Body of pancreas (tissue), 4 donors: ENCODE measurements around the gene KMT2D. TPM values are rescaled to one million over a fixed set of nuclear protein-coding genes. Genes with fewer than 3 reads are reported as not detected.

Experiments used
- ATAC-seq: fragments of 150-250 bp; one replicate; pipeline ENCODE4 v1.9.1; 2016
- DNase-seq, 4 donors: peaks; one replicate each; pipeline ENCODE4 v3.0.0-alpha.2; 2019
- H3K27ac ChIP-seq, 4 donors: fragments of 200-600 bp; sonication (generic); 1 replicate in 3 of 4; 2 replicates in 1 of 4; pipeline versions ENCODE4 v1.5.1 to v1.6.1; 2016 to 2019; ENCODE audit warnings: mild to moderate bottlenecking in 1 of 4, mixed read lengths in 1 of 4, moderate library complexity in 1 of 4
- H3K27me3 ChIP-seq, 2 donors: fragments of 200-600 bp; sonication (generic); one replicate each; pipeline ENCODE4 v1.6.0; 2016; ENCODE audit warnings: mild to moderate bottlenecking in 1 of 2
- H3K36me3 ChIP-seq, 2 donors: fragments of 200-600 bp; sonication (generic); replicated peaks in 1 of 2; 2 replicates each; pipeline ENCODE4 v1.5.1; 2016; ENCODE audit warnings: low read depth in 2 of 2; ENCODE audit not compliant: insufficient read depth in 1 of 2
- H3K4me1 ChIP-seq: fragments of 200-600 bp; sonication (generic); one replicate; pipeline ENCODE4 v1.6.0; 2016
- H3K4me3 ChIP-seq, 2 donors: fragments of 200-600 bp; sonication (generic); 1 replicate in 1 of 2; 2 replicates in 1 of 2; pipeline ENCODE4 v1.5.1; 2016 to 2019
- H3K9me3 ChIP-seq, 3 donors: fragments of 200-600 bp; sonication (generic); 1 replicate in 2 of 3; 2 replicates in 1 of 3; pipeline ENCODE4 v1.5.1; 2016
- CTCF ChIP-seq, 7 experiments: fragments of 450-650 bp in 4 of 7; fragments of 200-600 bp in 3 of 7; sonication (generic) in 3 of 7; IDR thresholded peaks; one replicate each; pipeline ENCODE4 v1.5.1; 2016 to 2019; ENCODE audit warnings: antibody characterized with exemption in 7 of 7
- POLR2A ChIP-seq, 3 donors: fragments of 450-650 bp; IDR thresholded peaks; one replicate each; pipeline ENCODE4 v1.6.1; 2016; ENCODE audit warnings: antibody characterized with exemption in 3 of 3, mild to moderate bottlenecking in 2 of 3
- WGBS, 2 donors: methylation state at CpG; one replicate each; pipeline ENCODE4 v1.1.5; 2017; 5-methylcytosine and 5-hydroxymethylcytosine counted together
- intact Hi-C: fragments of 100-400 bp; cut with DNase I; formaldehyde crosslinking; loops from one replicate; pipeline ENCODE4 v1.15.1; 2023
- total RNA-seq, 2 donors: library from RNA; depleted of rRNA; stranded (reverse); fragments of >200 nt; gene quantifications; one replicate each; pipeline ENCODE4 v1.1.0, GENCODE V29; 2016

Gene KMT2D
- total RNA-seq, 2 donors from 2014 or later = 38.4 to 51.1 TPM

DNA sequence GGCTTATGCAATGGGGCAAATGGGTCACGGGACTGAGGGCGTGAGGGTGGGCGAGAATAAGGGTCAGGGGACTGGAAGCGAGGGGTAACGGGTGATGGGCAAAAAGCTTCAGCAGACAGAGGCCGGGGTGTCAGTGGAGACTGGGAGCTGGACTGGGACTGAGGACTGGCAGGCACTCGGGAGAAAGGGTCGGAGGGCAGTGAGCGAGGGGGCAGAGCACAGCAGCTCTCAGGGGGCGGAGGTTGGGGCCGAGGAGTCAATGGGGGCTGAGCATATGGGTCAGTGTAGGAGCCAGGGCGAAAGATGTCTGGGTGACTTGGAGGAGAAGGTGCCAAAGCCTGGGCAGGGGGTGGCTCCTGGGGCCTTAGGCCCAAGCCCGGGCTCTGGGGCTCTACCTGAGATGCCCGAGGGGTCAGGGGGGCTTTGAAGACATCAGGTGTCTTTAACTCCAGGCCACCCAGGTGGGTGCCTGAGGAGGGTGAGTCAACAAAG, 20.2 kb downstream of the KMT2D start:
- WGBS, 2 donors = 90 to 95% methylated on average over 14 of the region's 14 CpGs
- Histone ChIP-seq H3K4me3 (no peak overlapping the region), H3K27me3 (no peaks in the 10 kb centered on the region), H3K36me3 (peaks cover 42 to 64% of the 10 kb centered on the region in 2 donors), H3K4me1 (no peaks in the 10 kb centered on the region), H3K27ac (no peak overlapping the region), H3K9me3 (no peaks in the 10 kb centered on the region)
- TF ChIP-seq CTCF (IDR thresholded peaks at IDR 0.05) (no peak), POLR2A (IDR thresholded peaks at IDR 0.05) (no peak)
- ATAC-seq (no peak), DNase-seq (no peak)
- intact Hi-C loops = no loop called here

- TF ChIP-seq CTCF (IDR thresholded peaks at IDR 0.05) = no peak
- TF ChIP-seq POLR2A (IDR thresholded peaks at IDR 0.05) = no peak
- no peaks in the 10 kb centered on the region for H3K9me3 ChIP-seq
- no peak for DNase-seq
- H3K4me1 ChIP-seq = no peaks in the 10 kb centered on the region
- H3K4me3 ChIP-seq = no peak overlapping the region
- H3K27ac ChIP-seq = no peak overlapping the region
- intact Hi-C loops = no loop called here
- no peak for ATAC-seq
- H3K36me3 ChIP-seq = peaks cover 37 to 58% of the 10 kb centered on the region in 2 donors
- 89 to 94% methylated on average over 25 to 30 of the region's 30 CpGs for WGBS, 2 donors
- no peaks in the 10 kb centered on the region for H3K27me3 ChIP-seq
Observed at GRCh38 chr12:49039421-49040363, 20.9 kb downstream of the KMT2D start.

DNA sequence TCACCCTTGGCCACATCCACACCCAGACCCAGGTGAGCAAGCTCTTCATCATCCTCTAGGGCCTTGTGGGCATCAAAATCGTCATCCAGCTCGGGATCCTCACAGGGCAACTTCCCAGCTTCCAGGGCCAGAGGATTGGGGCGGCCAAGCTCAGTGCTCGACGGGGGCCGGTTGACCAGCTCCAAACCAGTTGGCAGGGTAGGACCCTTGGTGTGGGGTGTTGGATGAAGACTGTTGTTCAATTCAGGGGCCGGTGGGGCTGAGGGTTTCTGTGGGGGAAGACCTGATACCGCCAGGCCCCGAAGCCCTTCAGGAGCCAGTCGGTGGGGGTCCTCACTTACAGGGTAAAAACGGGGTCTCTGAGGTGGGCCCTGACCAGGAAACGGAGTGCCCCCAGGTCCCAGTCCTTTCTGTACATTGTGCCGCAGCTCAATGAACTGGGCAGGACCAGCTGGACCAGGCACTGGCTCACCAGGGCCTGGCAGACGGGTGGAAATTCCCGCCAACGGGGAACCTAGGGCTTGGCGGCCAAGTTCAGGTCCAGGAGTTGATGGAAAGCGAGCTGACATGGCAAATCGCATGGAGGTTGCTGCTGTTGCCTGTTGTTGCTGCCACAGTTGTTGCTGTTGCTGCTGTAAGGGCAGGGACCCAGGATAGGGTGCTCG, 22.2 kb downstream of the KMT2D start:
- DNase-seq = peak in 1 of 4 donors; percentile 8
- no peak for ATAC-seq

GRCh38 chr12:49037947-49038237, 22.7 kb downstream of the KMT2D start:
- Histone ChIP-seq H3K27ac (no peak overlapping the region), H3K4me3 (no peak overlapping the region), H3K27me3 (no peaks in the 10 kb centered on the region), H3K9me3 (no peaks in the 10 kb centered on the region), H3K4me1 (no peaks in the 10 kb centered on the region), H3K36me3 (peaks cover 33 to 54% of the 10 kb centered on the region in 2 donors)
- no peak for TF ChIP-seq CTCF (IDR thresholded peaks at IDR 0.05)
- no peak for TF ChIP-seq POLR2A (IDR thresholded peaks at IDR 0.05)
- DNase-seq (no peak), ATAC-seq (no peak)
- 80 to 94% methylated on average over 1 to 7 of the region's 7 CpGs for WGBS, 2 donors
- intact Hi-C loops = no loop called here

More for the DNA sequence above, 22.2 kb downstream of the KMT2D start:
- Histone ChIP-seq H3K27ac (no peak overlapping the region), H3K4me3 (no peak overlapping the region), H3K36me3 (peaks cover 37 to 55% of the 10 kb centered on the region in 2 donors), H3K27me3 (no peaks in the 10 kb centered on the region), H3K4me1 (no peaks in the 10 kb centered on the region), H3K9me3 (no peaks in the 10 kb centered on the region)
- 87 to 89% methylated on average over 16 to 18 of the region's 20 CpGs for WGBS, 2 donors
- TF ChIP-seq POLR2A (IDR thresholded peaks at IDR 0.05) (no peak), CTCF (IDR thresholded peaks at IDR 0.05) (no peak)
- intact Hi-C loops = no loop called here
